Subcutaneous abdominal adipose tissue (tissue), 5 donors: ENCODE results near the gene LAMC3.

ENCODE experiments used
- H3K27ac ChIP-seq: one replicate; pipeline ENCODE4 v1.7.0; 2013; ENCODE audit warnings: low read depth, mild to moderate bottlenecking, inconsistent platforms, low read length, moderate library complexity
- H3K27me3 ChIP-seq, 5 donors: one replicate each; pipeline ENCODE4 v1.7.0; 2013; ENCODE audit warnings: low read length in 5 of 5, inconsistent platforms in 1 of 5; ENCODE audit not compliant: control insufficient read depth in 5 of 5, insufficient read depth in 4 of 5
- H3K36me3 ChIP-seq, 5 donors: one replicate each; pipeline ENCODE4 v1.7.0; 2013; ENCODE audit warnings: low read length in 5 of 5; ENCODE audit not compliant: control insufficient read depth in 5 of 5, insufficient read depth in 5 of 5
- H3K4me1 ChIP-seq, 5 donors: one replicate each; pipeline ENCODE4 v1.7.0; 2013; ENCODE audit warnings: low read length in 5 of 5, mild to moderate bottlenecking in 3 of 5, moderate library complexity in 1 of 5; ENCODE audit not compliant: control insufficient read depth in 5 of 5, insufficient read depth in 5 of 5
- H3K4me3 ChIP-seq, 5 donors: one replicate each; pipeline ENCODE4 v1.7.0; 2013; ENCODE audit warnings: low read length in 5 of 5, low read depth in 1 of 5
- H3K9ac ChIP-seq, 5 donors: one replicate each; pipeline ENCODE4 v1.7.0; 2013; ENCODE audit warnings: low read length in 5 of 5, mild to moderate bottlenecking in 4 of 5, moderate library complexity in 3 of 5
- H3K9me3 ChIP-seq, 5 donors: one replicate each; pipeline ENCODE4 v1.7.0; 2013; ENCODE audit warnings: low read length in 5 of 5; ENCODE audit not compliant: control insufficient read depth in 5 of 5
- donor health status: healthy.
- donor health status: healthy.
- donor health status: healthy.
- donor health status: healthy.
- donor health status: healthy.

LAMC3 gene

DNA sequence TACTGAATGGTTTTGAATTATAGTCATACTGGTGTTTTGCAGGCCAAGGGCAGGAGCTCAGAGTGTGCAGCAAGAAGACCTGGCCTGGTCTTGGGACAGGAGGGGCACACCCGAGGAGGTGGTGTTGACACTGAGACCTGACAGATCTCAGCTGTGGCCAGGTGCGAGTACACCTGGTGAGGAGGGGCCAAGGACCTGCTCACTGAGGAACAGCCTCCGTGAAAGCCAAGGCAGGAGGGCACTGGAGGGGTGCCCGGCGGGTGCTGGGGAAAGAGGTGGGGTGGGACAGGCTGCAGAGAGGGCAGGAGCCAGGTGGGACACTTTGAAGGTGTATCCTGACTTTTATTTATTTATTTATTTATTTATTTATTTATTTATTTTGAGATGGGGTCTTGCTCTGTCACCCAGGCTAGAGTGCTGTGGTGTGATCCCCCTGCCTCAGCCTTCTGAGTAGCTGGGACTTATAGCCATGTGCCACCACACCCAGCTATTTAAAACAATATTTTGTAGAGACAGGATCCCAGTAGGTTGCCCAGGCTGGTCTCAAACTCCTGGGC, 23.3 kb upstream of the LAMC3 start:
- Histone ChIP-seq H3K27me3 (peaks cover 3 to 32% (median 25%) of the 10 kb centered on the region in 5 donors), H3K4me1 (no peaks in the 10 kb centered on the region), H3K9me3 (peaks cover 0 to 3% (median 0%) of the 10 kb centered on the region in 5 donors), H3K36me3 (no peaks in the 10 kb centered on the region), H3K9ac (no peak overlapping the region), H3K27ac (no peak overlapping the region), H3K4me3 (no peak overlapping the region)

DNA sequence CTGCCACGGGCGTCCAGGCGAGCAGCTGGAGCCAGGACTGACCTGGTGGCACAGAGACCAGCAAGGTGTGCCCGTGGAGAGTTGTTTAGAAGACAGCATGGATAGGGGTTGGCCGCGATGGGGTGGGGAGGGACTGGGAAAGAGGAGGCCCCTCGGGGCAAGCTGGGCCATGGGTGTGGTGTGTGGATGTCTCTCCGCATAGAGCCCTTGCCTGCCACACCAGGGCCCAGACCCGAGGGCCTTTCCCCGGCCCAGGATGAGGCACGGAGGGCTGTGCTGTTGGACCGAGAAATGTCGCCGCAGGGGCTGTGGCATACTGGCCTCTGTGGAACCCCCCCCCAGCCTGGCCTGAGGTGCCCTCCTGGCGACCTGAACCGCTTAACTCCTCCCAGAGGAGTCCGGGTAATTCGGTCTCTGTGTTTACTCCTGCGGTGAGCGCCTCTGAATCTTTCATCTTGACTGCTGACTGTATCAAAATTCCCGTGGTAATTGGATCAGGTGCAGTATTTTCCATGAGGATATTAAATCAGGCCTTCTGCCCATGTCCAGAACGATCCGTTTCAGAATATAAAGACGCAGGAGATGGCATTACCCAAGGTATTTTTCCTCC, 22.5 kb upstream of the LAMC3 start:
- no peak overlapping the region for H3K4me3 ChIP-seq
- no peak overlapping the region for H3K9ac ChIP-seq
- no peak overlapping the region for H3K27ac ChIP-seq
- H3K36me3 ChIP-seq: no peaks in the 10 kb centered on the region
- peaks cover 0 to 3% (median 0%) of the 10 kb centered on the region in 5 donors for H3K9me3 ChIP-seq
- H3K27me3 ChIP-seq: peaks cover 3 to 39% (median 30%) of the 10 kb centered on the region in 5 donors
- no peaks in the 10 kb centered on the region for H3K4me1 ChIP-seq

GRCh38 chr9:130987054-130987453, 21.9 kb upstream of the LAMC3 start:
- H3K4me1 ChIP-seq: no peaks in the 10 kb centered on the region
- H3K27me3 ChIP-seq: peaks cover 3 to 41% (median 32%) of the 10 kb centered on the region in 5 donors

GRCh38 chr9:130987738-130988399, 21.1 kb upstream of the LAMC3 start:
- H3K27me3 ChIP-seq: peaks cover 6 to 45% (median 34%) of the 10 kb centered on the region in 5 donors
- H3K27ac ChIP-seq: no peak overlapping the region
- H3K9me3 ChIP-seq: peaks cover 0 to 3% (median 0%) of the 10 kb centered on the region in 5 donors
- H3K4me1 ChIP-seq: no peaks in the 10 kb centered on the region
- H3K36me3 ChIP-seq: no peaks in the 10 kb centered on the region
- H3K9ac ChIP-seq: no peak overlapping the region
- H3K4me3 ChIP-seq: no peak overlapping the region

More at GRCh38 chr9:130987054-130987453, 21.9 kb upstream of the LAMC3 start:
- Histone ChIP-seq H3K9me3 (peaks cover 0 to 3% (median 0%) of the 10 kb centered on the region in 5 donors), H3K36me3 (no peaks in the 10 kb centered on the region), H3K9ac (no peak overlapping the region), H3K27ac (no peak overlapping the region), H3K4me3 (no peak overlapping the region)

DNA sequence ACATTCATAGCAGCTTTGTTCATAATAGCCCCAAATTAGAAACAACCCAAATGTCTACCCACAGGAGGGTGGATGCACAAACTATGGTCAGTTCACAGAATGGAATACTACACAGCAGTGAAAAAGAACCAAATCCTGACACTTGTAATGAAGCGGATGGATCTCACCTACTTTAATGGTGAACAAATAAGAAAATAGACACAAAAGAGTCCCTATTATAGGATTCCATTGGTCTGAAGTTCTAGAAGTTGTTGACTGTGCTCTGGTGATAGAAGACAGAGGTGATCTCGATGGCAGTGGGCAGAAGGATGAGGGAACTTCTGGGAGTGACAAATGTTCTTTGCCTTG, 20.6 kb upstream of the LAMC3 start:
- peaks cover 0 to 3% (median 0%) of the 10 kb centered on the region in 5 donors for H3K9me3 ChIP-seq
- no peak overlapping the region for H3K4me3 ChIP-seq
- no peak overlapping the region for H3K9ac ChIP-seq
- H3K36me3 ChIP-seq: no peaks in the 10 kb centered on the region
- H3K27ac ChIP-seq: no peak overlapping the region
- peaks cover 6 to 48% (median 34%) of the 10 kb centered on the region in 5 donors for H3K27me3 ChIP-seq
- no peaks in the 10 kb centered on the region for H3K4me1 ChIP-seq

DNA sequence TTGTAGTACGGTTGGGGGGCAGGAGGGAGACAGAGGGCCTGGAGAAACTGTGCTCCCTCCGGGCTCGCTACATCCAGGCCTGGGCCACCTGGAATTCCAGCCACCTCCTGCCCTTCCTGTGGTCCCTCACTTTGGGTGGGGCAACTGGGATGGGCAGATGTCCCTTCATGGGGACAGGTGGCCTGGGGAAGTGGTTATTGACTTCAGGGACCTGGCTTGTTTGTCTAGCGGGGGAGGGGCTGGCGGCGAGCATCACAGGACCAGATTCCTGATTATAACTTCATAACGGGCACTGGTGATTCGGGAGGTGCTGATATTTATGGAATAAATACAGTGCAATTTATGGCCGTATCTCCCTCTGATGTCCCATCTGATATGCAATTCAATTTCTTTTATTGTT, 20.1 kb upstream of the LAMC3 start:
- peaks cover 6 to 52% (median 39%) of the 10 kb centered on the region in 5 donors for H3K27me3 ChIP-seq
- H3K4me3 ChIP-seq: no peak overlapping the region
- H3K27ac ChIP-seq: no peak overlapping the region
- no peak overlapping the region for H3K9ac ChIP-seq
- H3K36me3 ChIP-seq: no peaks in the 10 kb centered on the region
- peaks cover 0 to 3% (median 0%) of the 10 kb centered on the region in 5 donors for H3K9me3 ChIP-seq
- H3K4me1 ChIP-seq: no peaks in the 10 kb centered on the region

DNA sequence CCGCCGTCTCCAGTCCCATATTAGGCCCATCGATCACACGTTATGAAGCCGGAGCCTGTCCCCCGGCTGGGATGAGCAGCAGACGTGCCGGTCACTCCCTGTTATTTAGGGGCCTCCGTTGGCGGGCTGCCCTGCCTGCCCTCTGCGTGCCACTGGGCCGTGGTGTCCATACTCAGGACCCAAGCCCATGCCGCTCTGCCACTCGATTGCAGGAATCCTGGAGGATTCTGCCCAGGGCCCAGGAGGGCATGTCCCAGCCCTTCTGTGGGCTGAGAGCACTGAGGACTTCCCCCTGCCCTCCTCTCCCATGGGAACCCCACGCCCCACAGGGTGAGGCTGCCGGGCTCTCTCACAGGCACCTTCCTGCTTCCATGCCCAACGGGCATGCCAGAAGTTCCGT, 19.6 kb upstream of the LAMC3 start:
- peaks cover 0 to 3% (median 0%) of the 10 kb centered on the region in 5 donors for H3K9me3 ChIP-seq
- H3K9ac ChIP-seq: no peak overlapping the region
- no peaks in the 10 kb centered on the region for H3K4me1 ChIP-seq
- peaks cover 6 to 55% (median 41%) of the 10 kb centered on the region in 5 donors for H3K27me3 ChIP-seq
- no peak overlapping the region for H3K4me3 ChIP-seq
- no peak overlapping the region for H3K27ac ChIP-seq
- H3K36me3 ChIP-seq: no peaks in the 10 kb centered on the region

GRCh38 chr9:130989891-130990290, 19.1 kb upstream of the LAMC3 start:
- no peak overlapping the region for H3K27ac ChIP-seq
- H3K4me3 ChIP-seq: no peak overlapping the region
- no peaks in the 10 kb centered on the region for H3K36me3 ChIP-seq
- H3K4me1 ChIP-seq: no peaks in the 10 kb centered on the region
- peaks cover 0 to 3% (median 0%) of the 10 kb centered on the region in 5 donors for H3K9me3 ChIP-seq
- H3K9ac ChIP-seq: no peak overlapping the region
- H3K27me3 ChIP-seq: peaks cover 6 to 58% (median 43%) of the 10 kb centered on the region in 5 donors

GRCh38 chr9:130990306-130990977, 18.5 kb upstream of the LAMC3 start:
- Histone ChIP-seq H3K9ac (no peak overlapping the region), H3K27ac (no peak overlapping the region), H3K27me3 (peaks cover 6 to 62% (median 45%) of the 10 kb centered on the region in 5 donors), H3K9me3 (peaks cover 0 to 3% (median 0%) of the 10 kb centered on the region in 5 donors), H3K36me3 (no peaks in the 10 kb centered on the region), H3K4me1 (peaks cover 0 to 4% (median 0%) of the 10 kb centered on the region in 5 donors), H3K4me3 (no peak overlapping the region)
